Ureter (tissue), 1 donor: ENCODE measurements around the gene SPATA6L. TPM values are rescaled to one million over a fixed set of nuclear protein-coding genes. Genes with fewer than 3 reads are reported as not detected.
"Not testable (repeated sequence)": the region's sequence is repeated elsewhere in the genome, so short reads cannot be mapped to it uniquely, and the experiment has no call there.

ENCODE experiments used
- DNase-seq: peaks from one replicate; pipeline ENCODE4 v3.0.0-alpha.2; 2020; ENCODE audit warnings: low spot score
- total RNA-seq: library from RNA; stranded (reverse); gene quantifications from one replicate; pipeline ENCODE4 v1.2.4, GENCODE V29; 2023
- donor health status: DM: yes; HTN: yes; CAD: no.

SPATA6L gene
- total RNA-seq, 1 donor from 2014 or later: 23.1 TPM

- DNase-seq: no peak
These were observed 27.3 kb downstream of the SPATA6L start for GRCh38 chr9:4638968-4639367.

- DNase-seq: no peak
These were observed 35.4 kb downstream of the SPATA6L start for GRCh38 chr9:4630836-4631235.

GRCh38 chr9:4622016-4622415, 44.3 kb downstream of the SPATA6L start:
- DNase-seq: no peak

GRCh38 chr9:4620881-4621555, 45.3 kb downstream of the SPATA6L start:
- DNase-seq: no peak

GRCh38 chr9:4620057-4620765, 46.1 kb downstream of the SPATA6L start:
- DNase-seq: no peak

GRCh38 chr9:4618700-4619099, 47.6 kb downstream of the SPATA6L start:
- no peak for DNase-seq

- no peak for DNase-seq
These were observed 48.5 kb downstream of the SPATA6L start for GRCh38 chr9:4617752-4618151.

GRCh38 chr9:4615778-4616177, 50.5 kb downstream of the SPATA6L start:
- no peak for DNase-seq

- DNase-seq: no peak
These were observed 51.0 kb downstream of the SPATA6L start for GRCh38 chr9:4615251-4615650.

GRCh38 chr9:4614627-4615026, 51.7 kb downstream of the SPATA6L start:
- DNase-seq: no peak

GRCh38 chr9:4606033-4606432, 60.2 kb downstream of the SPATA6L start:
- DNase-seq: not testable (repeated sequence)

GRCh38 chr9:4604678-4605095, 61.6 kb downstream of the SPATA6L start:
- DNase-seq: peak; percentile 81

GRCh38 chr9:4603830-4604229, 62.5 kb downstream of the SPATA6L start:
- no peak for DNase-seq

- no peak for DNase-seq
These were observed 65.9 kb downstream of the SPATA6L start for GRCh38 chr9:4600368-4600767.

- no peak for DNase-seq
These were observed 69.9 kb downstream of the SPATA6L start for GRCh38 chr9:4596165-4596922.

- no peak for DNase-seq
These were observed 71.3 kb downstream of the SPATA6L start for GRCh38 chr9:4594994-4595393.

GRCh38 chr9:4594545-4594944, 71.7 kb downstream of the SPATA6L start:
- DNase-seq: no peak

GRCh38 chr9:4592886-4593285, 73.4 kb downstream of the SPATA6L start:
- DNase-seq: no peak

- no peak for DNase-seq
These were observed 74.0 kb downstream of the SPATA6L start for GRCh38 chr9:4592295-4592694.

GRCh38 chr9:4591123-4591500, 75.2 kb downstream of the SPATA6L start:
- no peak for DNase-seq

- DNase-seq: no peak
These were observed 75.7 kb downstream of the SPATA6L start for GRCh38 chr9:4590430-4591122.

GRCh38 chr9:4588721-4589120, 77.6 kb downstream of the SPATA6L start:
- DNase-seq: no peak
